Stimulated activated CD4-positive, alpha-beta T cell treated with anti-CD3 and anti-CD28 coated beads, Interleukin-2, amount 100 ng/mL, for 24 hours (primary cell): ENCODE measurements around the gene RELL1.

Experiments
- DNase-seq, 2 donors: peaks; one replicate each; pipeline ENCODE4 v3.0.0-alpha.2; 2020

Gene RELL1, protein sequence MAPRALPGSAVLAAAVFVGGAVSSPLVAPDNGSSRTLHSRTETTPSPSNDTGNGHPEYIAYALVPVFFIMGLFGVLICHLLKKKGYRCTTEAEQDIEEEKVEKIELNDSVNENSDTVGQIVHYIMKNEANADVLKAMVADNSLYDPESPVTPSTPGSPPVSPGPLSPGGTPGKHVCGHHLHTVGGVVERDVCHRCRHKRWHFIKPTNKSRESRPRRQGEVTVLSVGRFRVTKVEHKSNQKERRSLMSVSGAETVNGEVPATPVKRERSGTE

DNA sequence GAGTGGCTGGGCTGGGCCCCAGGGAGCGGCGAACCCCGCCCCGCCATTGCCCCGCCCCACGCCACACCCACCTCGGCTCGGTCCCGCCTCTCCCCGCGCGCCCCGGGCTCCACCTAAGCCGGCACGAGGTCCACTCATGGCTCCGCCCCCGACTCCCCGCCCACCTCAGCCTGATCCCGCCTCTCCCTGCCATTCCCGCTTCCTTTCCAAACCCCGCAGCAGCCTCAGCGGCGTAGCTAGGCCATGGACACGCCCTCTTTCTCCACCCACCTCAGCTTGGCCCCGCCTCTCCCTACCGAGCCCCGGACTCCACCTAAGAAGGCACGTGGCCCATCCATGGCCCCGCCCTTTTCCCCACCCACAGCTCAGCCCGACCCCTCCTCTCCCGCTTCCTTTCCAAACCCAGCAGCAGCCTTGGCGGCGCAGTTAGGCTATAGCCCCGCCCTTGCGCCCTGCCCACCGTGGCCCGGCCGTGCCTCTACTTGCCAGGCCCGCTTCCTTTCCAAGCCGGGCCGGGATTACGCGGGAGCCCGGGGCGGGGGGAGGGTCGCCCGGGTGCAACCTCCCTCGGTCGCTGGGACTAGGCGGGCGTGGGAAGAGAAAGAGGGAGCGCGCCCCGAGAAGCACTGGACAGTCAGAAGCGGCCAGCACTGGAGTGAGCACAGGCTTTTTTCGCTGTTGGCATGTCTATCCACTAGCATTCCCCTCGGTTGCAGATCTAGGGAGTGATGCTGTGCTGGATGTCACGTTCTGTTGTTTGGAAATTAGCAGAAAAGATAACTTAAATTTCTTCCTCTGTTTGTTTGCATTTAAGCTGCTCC, at the start of gene RELL1:
Gene RELL1 (minus strand): TSS at position 4 of the 821 bp plus-strand sequence. CDS start 89 bp downstream, outside the sequence.
- DNase-seq, result peak; percentile 99

DNA sequence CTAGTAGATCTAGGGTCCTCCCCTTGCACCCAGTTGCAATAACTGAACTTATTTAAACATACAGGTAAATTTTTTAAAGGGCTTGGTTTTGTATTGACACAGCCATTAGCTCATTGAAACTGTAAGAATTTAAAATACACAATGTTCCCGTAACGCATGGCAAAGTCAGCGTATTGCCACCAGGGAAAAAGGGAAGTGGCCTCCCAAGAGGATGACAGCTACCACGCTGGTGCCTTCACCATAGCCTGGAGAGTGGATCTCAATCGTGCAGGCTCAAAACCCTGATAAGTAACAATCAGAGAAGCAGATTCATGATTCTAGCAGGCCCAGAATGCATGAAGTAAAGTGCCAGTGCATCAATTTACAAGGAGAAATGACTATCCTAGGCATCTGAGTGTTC, 49.4 kb upstream of the RELL1 start:
- DNase-seq, result no peak

DNA sequence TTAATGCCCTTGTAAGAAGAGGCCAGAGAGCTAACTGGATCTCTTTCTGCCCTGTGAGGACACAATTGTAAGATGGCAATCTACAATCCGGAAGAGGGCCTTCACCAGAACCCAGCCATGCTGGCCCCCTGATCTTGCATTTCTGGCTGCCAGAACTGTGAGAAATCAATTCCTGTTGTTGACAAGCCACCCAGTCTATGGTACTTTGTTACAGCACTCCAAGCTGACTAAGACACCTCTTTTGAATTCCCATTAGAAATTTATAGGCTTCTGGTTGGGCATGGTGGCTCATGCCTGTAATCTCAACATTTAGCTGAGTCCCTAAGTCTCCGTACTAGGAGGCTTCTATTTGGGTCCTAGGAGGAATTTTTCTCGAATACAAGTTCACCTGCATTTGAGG, 48.8 kb upstream of the RELL1 start:
- DNase-seq, result no peak

DNA sequence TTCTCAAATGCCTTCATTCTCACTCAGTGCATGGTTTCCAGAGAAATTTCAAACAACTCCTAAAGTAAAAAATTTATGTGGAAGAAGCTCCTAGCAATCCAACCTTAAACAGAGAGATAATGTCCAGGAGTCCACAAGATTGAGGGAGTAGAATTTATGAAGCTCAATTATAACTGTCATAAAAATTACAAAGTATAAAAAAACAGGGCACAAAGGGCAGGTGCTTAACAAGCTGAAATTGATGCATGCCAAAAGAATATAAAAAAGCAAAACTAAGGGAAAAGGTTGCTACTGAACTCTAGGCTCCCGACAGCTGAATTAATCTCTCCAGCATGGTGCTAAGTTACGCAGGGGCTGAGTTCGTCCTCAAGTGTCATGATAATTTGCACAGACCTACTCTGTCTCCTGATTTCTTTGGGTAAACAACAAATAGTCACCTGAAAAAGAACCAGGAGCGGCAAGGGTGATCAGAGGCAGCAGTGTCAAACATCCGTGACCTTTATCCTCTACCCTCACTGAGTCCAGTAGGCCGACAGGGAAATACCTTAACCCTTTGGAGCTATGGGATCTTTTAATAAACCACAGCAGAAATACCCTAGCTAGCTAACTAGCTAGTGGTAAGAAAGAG, 47.2 kb upstream of the RELL1 start:
- DNase-seq, result no peak

DNA sequence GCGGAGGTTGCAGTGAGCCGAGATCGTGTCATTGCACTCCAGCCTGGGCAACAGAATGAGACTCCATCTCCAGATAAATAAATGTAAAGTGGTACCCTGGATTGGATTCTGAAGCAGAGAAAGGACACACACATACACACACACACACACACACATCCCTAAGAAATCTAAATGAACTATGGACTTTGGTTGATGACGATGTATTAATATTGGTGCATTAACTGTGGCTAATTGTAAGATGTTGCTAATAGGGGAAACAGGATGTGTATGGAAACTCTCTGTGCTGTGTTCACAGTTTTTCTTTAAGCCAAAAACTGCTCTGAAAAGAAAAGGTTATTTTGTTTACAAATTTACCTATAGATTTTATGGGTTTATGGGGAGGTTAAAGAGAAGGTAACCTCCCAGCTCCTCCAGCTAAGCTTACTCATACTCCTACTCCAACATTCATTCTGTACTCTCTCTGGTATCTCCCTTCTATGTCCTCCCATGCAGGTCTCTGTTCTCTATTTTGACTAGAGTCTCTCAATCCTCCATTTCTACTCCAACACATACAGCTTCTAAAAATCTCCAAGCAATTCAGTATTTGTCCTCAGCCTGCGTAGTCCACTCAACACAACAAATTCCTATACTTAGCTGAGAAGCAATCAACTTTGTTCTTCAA, 46.5 kb upstream of the RELL1 start:
- DNase-seq, result no peak

DNA sequence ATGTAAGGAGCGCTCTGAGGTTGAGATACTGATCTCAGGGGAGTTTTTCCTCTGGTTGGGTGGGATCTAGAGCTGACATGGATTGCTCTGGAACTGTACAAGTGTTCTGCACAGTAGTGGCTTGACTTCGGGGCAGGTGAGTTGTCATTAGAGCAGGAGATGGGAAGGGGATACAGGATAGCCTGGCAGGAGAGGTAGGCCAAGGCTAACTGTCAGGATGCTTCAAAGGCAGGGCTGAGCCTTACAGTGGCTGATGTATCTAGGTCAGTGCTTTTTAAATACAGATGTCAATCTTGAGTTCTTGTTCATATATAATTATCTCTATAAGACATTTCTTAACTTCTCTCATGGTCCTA, 43.5 kb upstream of the RELL1 start:
- no peak for DNase-seq

DNA sequence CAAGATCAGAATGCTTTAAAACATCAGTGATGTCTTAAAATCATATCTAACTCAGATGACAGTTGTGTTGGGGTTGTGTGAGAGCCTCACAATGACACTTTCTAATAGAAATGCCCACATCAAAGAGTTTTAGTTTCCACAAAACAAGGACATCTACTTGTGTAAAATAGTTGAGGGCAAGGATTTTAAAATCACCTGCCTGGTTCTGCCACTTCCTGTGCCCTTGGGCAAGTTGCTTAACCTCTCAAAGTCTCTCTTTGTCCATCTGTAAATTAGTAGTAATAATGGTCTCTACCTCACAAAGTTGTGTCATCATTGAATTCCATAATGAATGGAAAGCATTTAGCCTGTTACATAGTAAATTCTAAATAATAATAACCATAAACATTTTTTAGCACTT, 41.9 kb upstream of the RELL1 start:
- DNase-seq, result no peak

DNA sequence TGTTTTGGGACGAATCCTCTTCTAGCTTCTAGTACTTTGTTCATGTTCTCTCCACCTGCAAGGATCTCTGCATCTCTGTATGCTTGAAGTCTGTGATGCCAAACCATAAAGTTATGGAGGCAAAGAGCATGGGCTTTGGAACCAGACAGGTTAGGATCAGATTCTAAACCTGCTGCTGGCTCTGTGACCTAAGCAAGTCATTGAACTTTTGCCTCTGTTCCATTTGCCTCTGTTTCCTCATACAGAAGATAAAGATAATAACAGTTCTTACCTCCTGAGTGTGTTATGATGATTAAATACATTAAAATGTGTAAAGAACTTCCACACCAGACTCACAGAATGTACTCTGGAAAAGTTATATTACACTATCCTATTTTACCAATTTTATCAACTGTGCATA, 41.5 kb upstream of the RELL1 start:
- DNase-seq, result no peak

DNA sequence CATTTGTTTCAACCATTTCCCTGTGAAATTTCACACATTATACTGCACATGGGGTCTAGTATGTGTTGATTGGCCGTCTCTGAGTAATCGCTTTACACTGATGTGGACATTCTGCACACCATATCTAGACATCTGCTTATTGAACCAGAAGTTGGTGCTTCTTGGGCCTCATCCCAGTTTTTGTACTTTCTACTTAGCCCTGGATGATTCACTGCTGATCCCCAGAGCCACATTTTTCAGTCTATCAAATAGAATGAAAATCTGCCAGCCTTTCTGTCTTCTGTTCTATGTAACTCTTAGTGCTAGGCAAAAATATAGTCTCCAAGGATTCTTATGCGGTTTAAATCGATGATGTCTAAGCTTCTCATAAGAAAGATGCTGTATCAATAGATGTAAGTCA, 40.5 kb upstream of the RELL1 start:
- no peak for DNase-seq

DNA sequence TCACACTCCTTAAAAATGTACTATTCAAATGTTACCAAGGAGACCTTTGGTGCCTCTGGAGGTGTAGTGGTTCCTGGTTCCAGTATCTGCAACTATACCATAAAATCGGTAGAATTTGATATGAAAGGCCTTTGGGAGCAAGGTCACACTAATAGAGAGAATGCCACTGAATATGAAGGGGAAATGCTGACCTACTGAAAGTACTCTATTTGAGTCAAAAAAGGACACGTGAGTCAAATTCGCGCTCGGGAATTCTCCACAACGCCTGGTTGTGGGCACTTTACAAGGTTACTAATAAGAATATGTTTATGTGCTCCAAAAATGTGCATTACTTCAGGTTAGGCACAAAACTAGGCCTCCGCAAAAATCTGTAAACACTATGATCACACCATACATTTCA, 39.5 kb upstream of the RELL1 start:
- DNase-seq, result no peak

DNA sequence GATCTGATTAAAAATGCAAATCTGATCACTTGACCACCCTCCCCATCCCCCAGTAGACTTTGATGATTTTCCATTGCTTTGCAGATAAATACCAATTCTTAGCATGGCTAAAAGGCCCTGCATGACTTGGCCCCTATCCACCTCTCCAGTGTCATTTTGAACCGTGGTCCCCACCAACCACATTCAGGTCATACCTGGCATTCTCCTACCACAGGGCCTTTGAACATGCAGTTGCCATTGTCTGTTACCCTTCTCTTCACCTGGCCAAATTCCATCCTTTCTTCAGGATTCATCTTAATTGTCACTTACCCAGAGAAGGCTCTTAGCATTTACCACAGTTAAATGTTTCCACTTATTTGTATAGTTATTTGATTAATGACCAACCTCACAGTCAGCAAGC, 36.9 kb upstream of the RELL1 start:
- DNase-seq, result no peak

DNA sequence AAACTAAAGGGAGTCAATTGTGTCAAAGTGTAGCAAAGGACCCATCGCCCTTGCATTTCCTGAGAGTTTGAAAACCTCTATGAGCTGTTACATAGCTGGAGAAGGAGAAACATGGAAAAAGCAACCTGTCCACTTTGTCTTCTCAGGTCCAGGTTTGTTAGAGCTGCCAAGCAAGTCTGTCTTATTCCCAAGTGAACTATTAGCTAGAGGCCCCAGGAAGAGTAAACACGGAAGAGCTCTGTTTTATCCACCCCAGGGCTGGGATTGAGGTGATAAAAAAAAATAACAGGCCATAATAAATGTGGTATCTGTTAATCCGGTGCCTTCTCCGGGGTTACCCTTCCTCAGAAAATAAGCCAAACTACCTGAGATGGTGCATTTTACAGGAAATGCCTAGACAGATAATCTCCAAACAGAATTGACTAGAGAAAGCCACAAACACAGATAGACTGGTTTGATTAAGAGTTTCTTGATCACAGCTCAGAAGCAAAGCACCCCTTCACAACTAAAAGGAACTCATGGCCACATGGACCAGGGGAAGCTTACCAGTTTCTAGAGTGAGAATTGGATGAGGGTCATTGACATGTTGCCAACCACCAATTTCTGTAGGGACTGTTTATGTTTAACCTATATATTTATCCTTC, 35.9 kb upstream of the RELL1 start:
- DNase-seq, result no peak

DNA sequence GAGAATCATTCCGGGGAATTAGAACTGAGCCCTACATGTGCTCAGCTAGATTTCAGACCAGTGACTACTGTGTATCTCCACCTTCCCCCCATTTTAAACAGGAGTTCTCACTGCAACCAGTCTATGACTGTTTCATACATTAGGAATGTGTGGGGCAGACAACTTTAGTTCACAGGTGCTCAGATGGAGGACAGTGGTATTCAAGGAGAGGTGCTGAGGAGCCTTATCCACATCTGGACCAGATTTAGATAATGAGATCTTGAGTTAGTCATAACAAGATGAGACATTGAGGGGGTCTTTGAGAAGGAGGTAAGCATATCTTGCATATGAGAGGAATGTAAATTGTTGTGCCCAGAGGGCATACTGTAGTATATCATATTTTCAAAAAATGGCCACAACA, 32.8 kb upstream of the RELL1 start:
- DNase-seq, result no peak

DNA sequence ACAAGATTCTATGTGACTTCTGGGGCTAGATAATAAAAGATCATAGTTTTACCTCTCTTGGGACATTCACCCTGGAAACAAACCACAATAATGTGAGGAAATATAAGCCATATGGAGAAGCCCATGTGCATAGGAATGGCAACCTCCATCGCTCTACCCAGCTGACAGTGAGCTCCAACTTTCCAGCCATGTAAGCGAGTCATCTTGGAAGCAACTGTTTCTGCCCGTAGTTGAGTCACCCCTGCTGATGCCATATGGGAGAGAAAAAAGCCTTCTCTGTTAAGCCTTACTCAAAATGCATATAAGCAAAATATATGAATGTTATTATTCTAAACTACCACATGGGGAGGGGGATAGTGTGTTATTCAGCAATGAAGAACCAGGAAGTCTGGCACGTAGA, 31.4 kb upstream of the RELL1 start:
- DNase-seq, result no peak

DNA sequence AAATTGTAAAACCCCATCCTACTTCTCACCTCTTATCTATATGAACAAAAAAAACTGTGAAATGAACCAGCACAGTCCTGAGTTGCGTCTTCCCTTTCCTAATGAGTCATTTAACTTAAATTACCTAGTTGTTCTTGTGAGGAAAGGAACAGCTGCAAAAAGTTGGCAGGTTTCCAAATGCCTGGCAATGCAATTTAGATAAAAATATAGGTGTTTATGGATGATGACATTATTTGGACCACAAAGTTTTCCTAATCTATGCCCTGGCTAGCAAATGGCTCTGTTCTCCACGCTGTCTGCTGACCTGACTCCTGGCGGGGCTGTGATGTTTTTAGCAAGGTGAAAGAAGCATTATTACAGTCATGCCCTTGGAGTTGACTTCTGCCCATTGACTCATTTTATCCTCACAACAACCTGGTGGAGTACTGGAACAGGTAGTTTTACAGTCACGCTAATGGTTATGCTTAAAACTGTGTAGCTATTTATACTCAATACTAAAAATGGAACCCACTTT, 29.8 kb upstream of the RELL1 start:
- DNase-seq, result peak in 1 of 2 donors; percentile 21

DNA sequence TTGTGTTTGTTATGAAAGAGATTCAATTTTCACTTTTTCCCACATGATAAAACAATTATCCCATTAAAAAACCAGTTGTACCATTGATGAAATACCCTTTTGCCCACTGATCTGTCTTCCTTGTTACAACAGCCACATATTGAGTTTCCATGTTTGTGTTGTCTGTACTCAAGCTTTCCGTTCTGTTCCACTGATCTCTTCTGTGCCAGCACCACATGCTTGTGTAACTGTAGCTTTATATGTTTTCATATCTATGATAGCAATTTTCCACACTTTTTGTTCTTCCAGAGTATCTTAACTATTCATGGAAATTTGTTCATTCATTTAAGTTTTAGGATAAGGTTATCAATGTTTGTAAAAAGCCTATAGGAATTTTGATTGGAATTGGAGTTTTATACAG, 24.3 kb upstream of the RELL1 start:
- no peak for DNase-seq

DNA sequence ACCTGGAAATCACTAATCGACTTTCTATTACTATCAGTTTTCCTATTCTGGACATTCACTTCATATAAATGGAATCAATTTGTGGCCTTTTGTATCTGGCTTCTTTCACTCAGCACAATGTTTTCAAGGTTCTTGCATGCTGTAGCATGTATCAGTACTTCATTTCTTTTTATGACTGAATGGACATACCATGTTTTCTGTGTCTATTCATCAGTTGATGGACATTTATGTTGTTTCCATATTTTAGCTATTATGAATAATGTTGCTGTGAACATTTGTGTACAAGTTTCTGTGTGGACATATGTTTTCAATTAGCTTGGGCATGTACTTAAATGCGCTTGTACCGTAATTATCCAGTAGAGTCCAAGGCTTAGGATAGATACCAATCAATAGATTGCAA, 19.9 kb upstream of the RELL1 start:
- no peak for DNase-seq

DNA sequence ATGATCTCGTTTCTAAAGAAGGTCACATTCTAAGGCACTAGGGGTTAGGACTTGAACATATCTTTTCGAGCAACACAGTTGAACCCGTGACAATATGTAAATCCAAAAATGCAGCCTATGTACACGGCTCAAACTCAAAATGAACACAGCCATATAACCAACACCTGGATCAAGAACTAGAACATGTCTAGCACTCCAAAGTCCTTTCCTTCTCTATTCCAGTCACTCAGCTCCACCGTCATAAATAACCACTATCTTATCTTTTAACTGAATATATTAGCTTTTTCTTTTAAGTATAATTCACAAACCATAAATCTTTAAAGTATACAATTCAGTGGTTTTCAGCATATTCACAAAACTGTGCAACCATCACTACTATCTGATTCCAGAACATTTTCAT, 19.4 kb upstream of the RELL1 start:
- no peak for DNase-seq

DNA sequence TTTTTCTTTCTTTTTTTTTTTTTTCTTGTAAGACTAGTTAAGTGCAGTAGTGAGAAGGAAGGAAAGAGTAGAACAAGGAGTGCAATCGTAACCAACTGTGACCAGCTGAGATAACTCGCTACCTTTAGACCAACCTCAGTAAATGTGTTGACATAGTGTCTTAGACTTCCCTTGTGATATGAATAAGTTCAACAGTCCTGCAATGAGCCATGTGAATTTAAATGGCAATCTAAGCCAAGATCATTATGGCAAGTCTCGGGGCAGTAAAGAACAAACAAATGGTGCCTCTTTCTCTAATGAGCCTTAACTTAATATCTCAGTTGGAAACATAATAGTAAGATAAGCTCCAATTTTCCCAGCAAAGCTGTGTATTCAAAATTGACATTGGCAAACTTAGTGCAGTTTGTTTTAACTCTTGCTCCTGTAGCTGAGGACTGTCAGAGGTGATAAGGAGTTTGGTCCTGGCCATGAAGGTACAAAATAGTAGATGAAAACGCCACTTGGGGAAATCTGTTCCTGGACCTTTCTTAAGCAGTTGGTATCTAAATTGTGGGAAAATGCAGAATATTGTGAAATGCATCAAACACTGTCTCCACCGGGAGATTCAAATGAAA, 13.8 kb upstream of the RELL1 start:
- no peak for DNase-seq

DNA sequence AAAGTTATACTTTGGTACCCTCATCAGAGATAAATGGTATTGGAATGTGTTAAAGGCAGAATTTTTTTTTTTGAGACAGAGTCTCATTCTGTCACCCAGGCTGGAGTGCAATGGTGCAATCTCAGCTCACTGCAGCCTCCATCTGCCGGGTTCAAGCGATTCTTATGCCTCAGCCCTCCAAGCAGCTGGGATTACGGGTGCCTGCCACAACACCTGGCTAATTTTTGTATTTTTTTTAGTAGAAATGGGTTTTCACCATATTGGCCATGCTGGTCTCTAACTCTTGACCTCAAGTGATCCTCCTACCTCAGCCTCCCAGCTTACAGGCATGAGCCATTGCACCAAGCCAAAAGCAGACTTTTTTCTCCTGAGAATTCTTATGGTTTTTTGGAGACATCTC, 11.4 kb upstream of the RELL1 start:
- no peak for DNase-seq

DNA sequence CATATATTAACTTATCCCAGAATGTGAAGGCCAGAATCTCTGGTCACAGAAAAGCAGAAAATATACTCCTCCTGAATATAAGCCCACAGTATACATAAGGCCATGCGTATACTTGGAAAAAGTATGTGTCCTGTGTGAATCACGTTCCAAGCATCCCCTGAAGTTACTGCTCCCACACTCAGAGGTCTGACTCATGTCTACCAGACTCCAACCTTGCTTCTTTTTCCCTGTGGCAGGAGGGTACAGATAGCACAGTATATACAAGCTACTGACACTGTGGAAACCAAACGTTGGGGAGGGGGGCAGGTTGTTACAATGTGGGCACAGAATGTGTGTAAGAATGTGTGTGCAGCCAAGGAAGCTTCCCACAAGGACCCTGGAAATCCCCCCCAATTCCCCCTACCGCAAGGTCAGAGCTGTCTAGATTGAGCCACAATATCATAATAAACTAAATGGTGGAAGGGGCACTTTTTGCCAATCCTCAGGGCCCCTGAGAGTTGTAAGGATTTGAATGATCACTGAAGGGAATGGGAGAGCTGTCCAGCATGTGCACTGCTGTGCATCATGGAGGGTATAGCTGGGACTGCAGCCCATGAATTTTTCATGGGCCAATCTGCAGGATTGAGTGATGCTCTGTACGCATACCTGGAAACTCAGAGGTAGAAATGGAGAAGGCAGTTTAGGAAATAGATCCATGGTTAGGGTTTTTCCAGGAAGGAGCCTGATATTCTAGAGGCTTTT, 7.4 kb upstream of the RELL1 start:
- no peak for DNase-seq

DNA sequence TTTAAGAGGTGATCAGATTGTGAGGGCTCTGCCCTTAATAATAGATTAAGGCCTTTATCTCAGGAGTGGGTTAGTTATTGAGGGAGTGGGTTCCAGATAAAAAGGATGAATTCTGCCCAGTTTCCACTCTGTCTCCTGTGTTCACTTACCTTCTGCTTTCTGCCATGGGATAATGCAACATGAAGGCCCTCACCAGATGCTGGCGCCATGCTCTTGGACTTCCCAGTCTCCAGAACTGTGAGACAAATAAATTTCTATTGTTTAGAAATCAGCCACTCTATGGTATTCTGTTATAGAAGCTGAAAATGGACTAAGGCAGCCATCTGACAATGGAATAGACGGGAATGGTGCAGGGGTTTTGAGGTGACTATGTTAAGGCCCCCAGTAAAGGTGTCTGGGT, 6.9 kb upstream of the RELL1 start:
- DNase-seq, result no peak
